Measurements from ENCODE around the gene FOXD2.
A peak's percentile ranks its signal among the peaks of the same experiment; 100 is the strongest.

FOXD2 gene

DNA sequence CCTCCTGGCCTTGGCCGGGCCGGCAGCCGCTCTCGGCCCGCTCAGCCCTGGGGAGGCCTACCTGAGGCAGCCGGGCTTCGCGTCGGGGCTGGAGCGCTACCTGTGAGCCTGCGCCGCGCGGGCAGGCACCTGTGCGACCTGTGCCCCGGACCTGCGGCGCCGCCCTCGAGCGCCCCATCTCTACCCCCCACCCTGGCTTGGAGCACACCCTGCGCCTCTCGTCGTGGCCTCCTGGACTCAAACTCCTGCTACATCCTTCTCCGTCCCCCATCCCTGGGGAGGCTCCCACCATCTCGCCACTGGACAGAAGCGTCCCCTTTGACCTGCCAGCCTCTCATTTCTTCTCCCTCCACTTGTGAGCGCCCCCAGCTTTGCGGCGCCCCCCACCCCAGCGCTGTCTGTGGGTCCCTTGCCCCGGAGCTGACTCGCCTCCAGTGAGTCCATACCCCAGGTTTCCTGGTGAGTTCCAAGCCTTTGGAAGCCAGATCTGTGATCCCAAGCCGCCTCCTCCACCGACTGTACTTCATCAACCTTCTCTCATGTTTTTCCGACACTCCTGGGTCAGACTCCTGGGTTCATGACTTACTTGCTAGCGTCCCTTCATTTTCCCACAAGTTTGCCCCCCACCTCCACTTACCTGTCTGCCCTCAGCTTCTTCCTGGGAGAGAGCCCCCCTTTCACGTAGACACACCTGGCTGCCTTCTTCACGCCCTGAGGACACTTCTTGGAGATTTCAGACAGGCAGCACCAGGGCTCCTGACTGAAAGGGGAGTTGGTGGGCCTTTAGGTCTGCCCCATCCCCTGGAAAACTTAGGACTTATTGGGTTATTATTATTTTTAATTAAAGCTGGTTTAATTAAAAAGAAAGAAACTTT, 20.4 kb upstream of the FOXD2 start:
- no peak for DNase-seq (ENCODE audit: low read depth, low spot score)

DNA sequence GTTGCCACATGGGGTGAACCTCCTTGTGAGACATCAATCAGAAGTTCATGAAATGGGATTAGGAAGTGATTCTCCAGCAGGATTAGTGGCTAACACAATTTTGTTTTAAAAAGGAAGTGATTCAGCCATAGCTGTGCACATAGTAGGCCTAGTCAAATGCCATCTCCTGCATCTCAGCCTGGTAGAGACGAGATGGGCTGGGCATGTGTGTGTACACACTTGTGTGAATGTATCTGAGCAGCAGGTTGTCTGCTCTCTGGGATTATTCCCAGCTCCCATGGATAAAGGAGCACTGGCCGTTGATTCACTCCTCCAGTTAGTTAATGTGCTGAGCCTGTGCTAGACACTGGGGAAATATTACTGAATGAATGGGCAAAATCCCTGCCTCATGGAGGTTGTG, 19.7 kb upstream of the FOXD2 start:
- DNase-seq (ENCODE audit: low read depth, low spot score) = no peak

DNA sequence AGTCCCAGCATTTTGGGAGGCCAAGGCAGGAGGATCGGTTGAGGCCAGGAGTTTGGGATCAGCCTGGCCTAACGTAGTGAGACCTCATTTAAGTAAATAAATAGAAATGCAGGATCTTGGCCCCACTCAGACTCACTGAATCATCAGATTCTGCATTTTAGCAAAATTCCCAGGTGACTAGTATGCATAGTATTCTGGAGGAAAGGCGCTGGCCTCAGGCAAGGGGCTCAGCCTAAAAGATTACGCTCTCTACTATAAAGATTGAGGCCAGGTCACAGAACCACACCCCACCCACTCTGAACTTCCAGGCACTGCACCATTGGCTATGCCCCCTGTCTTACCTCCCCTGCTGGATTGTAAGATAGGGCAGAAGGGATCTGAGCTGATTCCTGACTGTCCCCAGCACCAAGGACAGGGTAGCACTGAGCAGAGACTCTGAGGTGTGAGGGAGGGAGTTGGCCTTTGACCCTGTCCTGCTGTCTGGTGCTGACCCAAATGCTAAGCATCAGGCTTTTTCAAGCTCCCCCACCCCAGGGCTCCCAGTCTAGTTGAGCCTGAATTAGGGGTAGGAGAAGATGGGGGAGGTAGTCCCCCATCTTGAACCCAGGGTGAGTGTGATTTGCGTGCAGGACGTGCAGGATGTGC, 19.0 kb upstream of the FOXD2 start:
- no peak for DNase-seq (ENCODE audit: low read depth, low spot score)

DNA sequence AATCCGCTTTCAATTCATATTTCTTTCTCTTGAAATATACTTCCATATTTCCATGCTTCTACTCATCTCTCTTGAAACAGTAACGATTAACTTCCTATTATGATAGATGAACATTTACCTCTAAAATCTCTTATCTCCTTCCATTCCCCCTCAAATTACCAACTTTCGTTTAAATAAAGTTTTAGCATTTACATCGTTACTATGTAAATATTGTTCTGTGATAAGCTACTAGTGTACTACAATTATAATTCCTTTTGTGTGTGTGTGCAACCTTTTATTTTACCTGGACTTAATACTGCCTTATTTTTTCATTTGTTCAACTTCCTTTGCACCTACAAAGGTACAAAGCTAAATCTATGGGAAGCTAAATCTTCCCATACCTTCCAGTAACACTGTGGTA, 17.3 kb upstream of the FOXD2 start:
- DNase-seq (ENCODE audit: low read depth, low spot score) = no peak

DNA sequence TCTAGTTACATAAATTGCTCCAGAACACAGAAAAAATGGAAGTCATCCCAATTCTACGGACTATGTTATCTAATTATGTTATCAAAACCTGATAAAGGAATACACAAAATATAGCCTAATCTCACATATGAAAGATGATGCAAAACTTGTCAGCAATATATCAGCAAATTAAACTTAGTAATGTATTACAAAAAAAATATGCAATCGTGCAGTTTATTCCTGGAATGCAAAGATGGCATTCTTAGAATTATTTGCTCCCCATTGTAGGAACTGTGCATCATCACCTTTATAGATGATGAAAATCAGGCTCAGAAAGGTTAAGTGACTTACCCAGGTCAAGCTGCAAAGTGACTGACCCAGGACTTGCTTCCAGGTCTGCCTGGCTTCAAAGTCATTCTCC, 14.0 kb upstream of the FOXD2 start:
- no peak for DNase-seq (ENCODE audit: low read depth, low spot score)

DNA sequence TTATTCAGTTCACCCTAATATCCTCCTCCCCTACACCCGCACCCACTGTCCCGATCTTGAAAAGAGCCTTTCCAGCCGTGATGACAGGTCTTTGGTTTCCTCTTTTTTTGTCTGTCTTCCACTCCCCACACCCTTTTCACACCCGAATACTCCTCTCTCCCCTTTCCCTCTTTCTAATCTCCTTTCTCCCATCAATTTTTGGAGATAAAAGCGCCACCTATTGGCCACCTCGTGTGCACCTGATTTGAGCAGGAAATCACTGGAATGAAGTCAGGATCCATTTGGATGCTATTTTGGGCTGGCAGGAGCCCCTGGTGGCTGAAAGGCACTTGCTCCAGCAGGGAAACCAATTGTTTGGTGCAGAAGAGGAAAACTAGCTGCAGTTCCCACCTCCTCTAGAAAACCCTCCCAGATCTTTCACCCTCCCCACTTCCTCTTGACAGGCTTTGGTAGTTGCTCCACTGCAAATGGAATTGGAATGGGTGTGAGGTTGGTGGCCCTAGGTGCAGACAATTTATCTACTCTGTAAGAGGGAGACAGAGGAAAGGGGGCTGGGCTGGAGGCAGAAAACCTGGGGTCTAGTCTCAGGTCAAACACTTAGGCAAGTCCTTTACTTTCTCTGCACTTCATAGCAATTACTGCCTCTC, 13.4 kb upstream of the FOXD2 start:
- DNase-seq (ENCODE audit: low read depth, low spot score) = no peak

DNA sequence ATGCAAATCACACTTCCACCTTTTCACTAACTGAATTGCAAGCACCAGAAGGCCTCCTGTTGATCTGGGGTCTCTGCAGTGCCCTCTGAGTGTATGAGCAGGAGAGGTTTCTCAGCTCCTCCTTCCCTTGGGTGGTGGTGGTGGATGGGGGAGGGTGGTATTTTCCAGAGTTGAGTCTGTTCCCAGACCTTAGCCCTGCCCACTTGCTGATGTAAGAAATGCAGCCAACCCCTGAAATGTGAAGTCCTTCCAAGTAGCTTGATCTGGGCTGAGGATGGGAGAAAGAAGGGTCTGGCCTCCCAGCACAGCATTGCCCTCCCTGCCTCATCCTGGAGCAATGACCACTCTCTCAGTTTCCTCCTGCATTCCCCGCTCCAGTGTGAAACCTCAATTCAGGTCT, 6.3 kb upstream of the FOXD2 start:
- no peak for DNase-seq (ENCODE audit: low read depth, low spot score)

DNA sequence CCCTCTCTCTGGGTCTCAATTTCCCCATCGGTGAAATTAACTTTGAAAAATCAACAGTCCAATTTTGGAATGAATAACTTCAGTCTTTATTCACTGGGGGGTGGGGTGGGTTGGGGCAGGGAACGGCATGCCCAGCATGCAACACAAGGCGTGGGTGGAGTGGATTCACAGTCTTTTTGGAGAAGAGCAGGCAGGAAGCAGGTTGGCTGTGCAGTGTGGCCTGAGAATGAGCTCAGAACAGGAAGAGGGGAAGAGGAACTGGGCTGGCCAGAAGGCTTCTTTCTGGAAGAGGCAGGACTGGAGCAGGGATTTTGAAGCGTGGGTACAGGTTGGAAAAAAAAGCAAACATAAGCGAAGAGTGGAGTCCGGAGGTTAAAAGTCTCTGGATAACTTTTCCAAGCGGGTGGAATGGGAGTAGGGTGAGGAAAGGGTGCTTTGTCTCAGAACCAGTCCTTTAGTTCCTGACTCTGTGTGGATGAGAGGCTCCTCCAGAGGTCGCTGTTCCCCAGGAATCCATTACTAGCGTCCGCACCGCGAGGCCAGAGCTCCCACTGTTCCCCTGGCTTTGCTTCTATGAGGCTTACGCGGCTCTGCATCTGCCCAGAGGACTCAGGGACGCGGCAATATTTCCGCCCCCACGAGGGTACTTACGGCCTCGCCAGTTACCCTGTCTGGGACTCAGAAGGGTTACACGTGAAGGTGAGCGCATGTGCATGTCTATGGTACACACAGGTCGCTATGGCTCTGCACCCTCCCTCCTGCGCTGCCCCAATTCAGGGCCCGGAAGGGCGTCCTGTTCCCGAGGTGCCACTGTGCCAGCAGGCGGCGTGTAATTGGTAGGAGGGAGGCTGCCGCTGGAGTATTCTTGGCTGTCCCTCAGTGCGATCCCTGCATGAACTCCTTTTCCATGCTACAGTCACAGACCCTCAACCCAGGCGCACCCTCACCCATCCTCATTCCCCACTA, 5.5 kb upstream of the FOXD2 start:
- DNase-seq (ENCODE audit: low read depth, low spot score) = peak; percentile 47

DNA sequence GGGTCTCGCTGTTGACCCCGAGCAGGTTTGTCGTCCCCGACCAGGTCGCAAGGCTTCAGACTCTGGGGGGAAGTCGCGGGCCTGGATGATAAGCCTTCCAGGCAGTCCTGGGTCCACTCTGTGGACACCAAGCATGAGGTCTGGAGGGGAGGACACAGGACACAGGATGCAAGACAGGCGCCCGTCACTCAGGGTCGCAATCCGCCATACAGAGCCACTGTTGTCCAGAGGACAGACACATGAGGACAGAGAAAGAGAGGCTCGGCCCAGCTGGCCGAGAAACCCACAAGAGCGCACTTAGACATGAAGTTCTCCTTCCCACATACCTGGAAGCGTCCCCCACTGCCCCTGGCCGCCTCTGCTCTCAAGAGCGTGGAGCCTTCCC, 4.8 kb upstream of the FOXD2 start:
- DNase-seq (ENCODE audit: low read depth, low spot score) = no peak

DNA sequence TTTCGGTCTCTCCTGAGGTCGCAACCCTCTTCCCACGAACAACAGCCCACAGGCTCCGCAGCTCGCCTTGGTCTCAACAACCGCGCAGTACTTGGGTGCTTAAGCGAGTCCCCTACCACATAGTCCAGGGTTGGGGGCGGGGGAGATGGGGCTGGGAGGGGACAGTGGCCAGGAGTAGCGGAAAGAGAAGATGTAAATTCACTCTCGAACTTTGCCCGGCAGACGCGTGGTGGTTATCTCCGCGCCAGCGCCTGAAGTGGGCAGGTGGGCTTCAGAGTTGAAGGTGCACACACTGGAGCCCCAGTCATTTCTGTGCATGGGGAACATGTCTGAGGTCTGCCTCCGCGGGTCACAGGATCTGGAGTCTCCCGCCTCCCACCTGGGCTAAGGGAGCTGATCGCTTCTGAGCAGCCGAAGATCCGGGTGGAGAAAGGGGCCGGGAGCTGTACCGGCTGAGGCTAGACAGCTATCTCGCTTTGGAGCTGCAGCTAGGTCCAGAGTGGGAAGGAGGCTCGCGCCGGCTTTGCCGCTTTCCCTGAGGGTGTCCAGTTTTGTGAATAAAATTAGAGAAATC, 4.3 kb upstream of the FOXD2 start:
- DNase-seq (ENCODE audit: low read depth, low spot score) = no peak

DNA sequence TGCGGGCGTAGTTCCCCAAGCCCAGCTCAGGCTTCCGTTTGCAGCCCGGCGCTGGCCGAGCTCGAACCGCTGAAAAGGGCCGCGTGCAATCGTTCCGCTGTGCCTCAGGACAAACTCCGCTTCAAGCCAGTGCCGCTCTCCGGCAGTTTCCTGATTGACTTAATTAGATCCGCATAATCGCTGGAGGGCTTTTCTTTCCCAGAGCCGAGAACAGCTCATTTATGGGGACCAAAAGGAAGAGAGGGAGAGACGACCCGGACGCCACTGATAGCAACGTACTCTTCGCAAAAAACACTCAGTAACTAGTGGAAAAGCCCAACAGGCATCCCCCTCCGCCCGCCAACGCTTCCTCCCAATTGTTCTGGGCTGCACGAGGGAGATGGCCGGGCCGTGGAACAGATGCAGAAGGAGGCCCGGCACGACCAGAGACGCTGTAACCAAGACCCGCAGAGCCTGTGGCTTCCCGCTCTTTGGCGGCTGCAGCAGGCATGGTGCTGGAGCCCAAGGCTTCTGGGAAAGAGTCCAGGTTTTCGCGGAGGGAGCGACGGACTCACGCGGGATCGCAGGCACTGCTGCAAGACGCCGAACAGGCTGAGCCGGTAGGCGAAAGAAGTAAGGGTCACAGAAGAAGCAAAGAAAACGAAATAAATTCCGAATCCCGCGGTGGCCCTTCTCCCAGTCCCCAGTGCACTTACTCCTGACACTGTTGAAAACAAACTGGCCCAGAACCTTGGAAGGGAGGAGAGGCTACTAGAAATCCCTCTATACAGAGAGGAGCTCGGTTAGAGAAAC, 3.6 kb upstream of the FOXD2 start:
- no peak for DNase-seq (ENCODE audit: low read depth, low spot score)

DNA sequence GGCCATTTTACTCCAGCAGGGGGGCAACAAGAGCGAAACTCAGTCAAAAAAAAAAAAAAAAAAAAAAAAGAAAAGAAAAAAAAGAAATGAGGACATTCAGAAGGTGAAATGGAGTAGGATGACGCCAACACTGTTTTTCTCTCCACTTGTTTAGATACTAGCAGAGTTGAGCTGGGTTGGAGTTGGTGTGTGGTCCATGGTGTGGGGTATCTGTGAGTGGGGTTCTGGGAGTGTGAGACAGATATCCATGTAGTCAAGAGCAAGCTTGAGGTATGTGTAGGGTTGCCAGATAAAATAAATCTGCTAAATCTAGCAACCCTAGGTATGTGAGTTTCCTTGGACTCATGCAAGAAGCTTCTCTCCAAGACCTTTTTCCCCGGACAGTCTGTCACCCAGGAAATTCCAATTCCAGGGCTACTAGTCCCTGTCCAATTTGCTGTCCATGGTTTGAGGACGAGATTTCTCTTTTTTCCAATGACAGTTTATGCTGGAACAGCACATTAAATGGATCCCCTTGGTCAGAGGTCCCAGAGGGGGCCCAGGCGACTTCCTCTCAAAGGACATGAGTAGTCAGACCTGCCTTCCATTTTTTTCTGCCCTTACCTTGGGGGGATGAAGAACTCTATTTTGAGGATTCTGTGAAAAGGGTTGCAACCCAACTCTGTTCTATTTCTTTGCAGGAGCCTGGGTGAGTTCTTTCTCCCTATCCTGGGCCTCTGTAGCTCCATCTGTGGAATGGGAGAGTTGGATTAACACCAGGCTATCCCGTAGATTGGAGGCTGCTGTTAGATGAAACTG, 2.1 kb upstream of the FOXD2 start:
- DNase-seq (ENCODE audit: low read depth, low spot score) = no peak

DNA sequence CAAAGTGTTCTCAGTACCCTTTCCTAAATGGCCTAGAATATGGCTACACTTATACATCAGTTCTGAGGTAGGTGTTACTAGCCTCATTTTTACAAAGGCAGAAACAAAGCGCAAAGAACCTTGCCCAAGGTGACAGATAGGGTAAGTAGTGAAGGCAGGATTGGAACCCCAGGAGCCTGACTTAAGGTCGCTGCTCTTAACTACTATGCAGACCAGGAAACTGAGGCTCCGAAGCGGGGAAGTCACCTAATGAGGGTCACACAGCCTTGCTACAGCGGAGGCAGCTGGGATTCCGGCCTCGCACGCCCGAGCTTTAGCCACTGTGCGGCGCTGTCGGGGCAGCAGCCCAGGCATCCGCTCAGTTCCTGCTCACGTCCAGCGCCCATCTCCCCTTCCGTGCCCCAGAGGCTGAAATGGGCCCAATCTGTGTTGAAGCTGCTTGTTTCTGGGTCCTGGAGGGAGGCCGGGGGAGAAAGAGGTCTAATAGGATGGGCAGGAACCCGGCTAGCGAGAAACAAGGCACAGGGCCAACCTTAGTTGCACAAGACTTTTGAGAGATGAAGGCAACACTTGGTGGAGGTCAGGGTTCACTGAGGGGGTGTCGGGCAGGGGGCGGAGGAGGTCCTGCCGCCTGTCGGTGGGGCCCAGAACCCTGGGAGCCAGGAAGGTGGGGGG, 1.4 kb upstream of the FOXD2 start:
- DNase-seq (ENCODE audit: low read depth, low spot score) = no peak

DNA sequence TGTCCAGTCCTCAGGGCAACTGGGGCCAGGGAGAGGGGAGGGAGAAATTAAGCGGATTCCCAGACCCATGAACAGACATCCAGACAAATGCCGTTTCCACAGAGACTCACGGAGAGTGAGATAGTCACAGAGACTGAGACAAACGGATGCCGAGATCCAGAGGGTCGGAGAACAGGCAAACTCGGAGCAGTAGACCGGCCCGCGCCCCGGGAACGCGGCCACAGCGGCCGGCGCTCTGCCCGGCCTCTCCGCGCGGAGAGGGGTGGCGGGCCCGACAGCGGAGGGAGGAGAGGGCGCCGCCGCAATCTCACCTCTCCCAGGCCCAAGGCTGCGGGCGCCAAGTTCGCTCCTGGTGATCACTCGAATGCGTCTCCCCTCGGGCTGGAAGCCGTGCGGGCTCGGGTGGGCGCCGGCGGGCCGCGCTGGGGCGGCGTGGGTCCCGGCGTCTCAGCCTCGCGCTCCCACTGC, 831 bp upstream of the FOXD2 start:
- no peak for DNase-seq (ENCODE audit: low read depth, low spot score)

DNA sequence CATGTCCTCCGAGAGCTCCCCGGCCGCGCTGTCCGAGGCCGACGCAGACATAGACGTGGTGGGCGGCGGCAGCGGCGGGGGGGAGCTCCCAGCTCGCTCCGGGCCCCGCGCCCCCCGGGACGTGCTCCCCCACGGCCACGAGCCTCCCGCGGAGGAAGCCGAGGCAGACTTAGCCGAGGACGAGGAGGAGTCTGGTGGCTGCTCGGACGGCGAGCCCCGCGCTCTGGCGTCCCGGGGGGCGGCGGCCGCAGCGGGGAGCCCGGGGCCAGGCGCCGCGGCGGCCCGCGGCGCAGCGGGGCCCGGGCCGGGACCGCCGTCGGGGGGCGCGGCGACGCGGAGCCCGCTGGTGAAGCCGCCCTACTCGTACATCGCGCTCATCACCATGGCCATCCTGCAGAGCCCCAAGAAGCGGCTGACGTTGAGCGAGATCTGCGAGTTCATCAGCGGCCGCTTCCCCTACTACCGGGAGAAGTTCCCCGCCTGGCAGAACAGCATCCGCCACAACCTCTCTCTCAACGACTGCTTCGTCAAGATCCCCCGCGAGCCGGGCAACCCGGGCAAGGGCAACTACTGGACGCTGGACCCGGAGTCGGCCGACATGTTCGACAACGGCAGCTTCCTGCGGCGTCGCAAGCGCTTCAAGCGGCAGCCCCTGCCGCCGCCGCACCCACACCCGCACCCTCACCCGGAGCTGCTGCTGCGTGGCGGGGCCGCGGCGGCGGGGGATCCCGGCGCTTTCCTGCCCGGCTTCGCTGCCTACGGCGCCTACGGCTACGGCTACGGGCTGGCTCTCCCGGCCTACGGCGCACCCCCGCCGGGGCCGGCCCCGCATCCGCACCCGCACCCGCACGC, 547 bp downstream of the FOXD2 start:
- DNase-seq (ENCODE audit: low read depth, low spot score) = no peak

DNA sequence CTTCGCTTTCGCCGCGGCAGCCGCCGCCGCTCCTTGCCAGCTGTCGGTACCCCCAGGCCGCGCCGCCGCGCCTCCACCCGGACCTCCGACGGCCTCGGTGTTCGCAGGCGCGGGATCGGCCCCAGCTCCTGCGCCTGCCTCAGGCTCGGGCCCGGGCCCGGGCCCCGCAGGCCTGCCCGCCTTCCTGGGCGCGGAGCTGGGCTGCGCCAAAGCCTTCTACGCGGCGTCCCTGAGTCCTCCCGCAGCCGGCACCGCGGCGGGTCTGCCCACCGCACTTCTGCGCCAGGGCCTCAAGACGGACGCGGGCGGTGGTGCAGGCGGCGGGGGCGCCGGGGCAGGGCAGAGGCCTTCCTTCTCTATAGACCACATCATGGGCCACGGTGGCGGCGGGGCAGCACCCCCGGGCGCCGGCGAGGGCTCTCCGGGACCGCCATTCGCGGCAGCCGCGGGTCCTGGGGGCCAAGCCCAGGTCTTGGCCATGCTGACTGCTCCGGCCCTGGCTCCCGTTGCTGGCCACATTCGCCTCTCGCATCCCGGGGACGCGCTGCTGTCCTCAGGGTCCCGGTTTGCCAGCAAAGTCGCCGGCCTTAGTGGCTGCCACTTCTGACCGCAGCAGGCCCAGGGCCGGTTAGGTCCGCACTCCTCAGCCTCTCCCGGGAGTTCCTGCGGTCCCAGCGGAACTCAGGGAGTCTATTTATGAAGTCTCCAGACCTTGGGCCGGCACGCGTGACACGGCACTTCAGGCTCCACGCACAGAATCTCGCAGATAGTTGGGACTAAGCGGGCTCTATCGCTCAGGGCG, 1.4 kb downstream of the FOXD2 start:
- no peak for DNase-seq (ENCODE audit: low read depth, low spot score)
